CD4-positive, alpha-beta T cell treated with Interleukin-6 at 100 ng/mL for 8 hours (primary cell): ENCODE data around the gene LURAP1L.

Experiments
- DNase-seq: peaks from one replicate; pipeline ENCODE4 v3.0.0-alpha.2; 2020; ENCODE audit warnings: mixed read lengths, low spot score

LURAP1L gene

GRCh38 chr9:12813960-12814876 is 39.4 kb downstream of the LURAP1L start:
- no peak for DNase-seq

- DNase-seq: no peak
Measured at GRCh38 chr9:12814877-12815237, 40.0 kb downstream of the LURAP1L start.

- no peak for DNase-seq
Measured at GRCh38 chr9:12815888-12816287, 41.1 kb downstream of the LURAP1L start.

GRCh38 chr9:12816656-12817101 is 41.9 kb downstream of the LURAP1L start:
- DNase-seq: no peak

- DNase-seq: no peak
Measured at GRCh38 chr9:12817702-12818101, 42.9 kb downstream of the LURAP1L start.

GRCh38 chr9:12818431-12819000 is 43.7 kb downstream of the LURAP1L start:
- no peak for DNase-seq

GRCh38 chr9:12819436-12820185 is 44.8 kb downstream of the LURAP1L start:
- DNase-seq: no peak

- no peak for DNase-seq
Measured at GRCh38 chr9:12822111-12822510, 47.3 kb downstream of the LURAP1L start.

GRCh38 chr9:12826924-12827565 is 52.2 kb downstream of the LURAP1L start:
- DNase-seq: no peak

- no peak for DNase-seq
Measured at GRCh38 chr9:12833701-12834100, 58.9 kb downstream of the LURAP1L start.

- no peak for DNase-seq
Measured at GRCh38 chr9:12838546-12838945, 63.7 kb downstream of the LURAP1L start.

GRCh38 chr9:12843735-12844134 is 68.9 kb downstream of the LURAP1L start:
- no peak for DNase-seq

- DNase-seq: no peak
Measured at GRCh38 chr9:12846035-12846434, 71.2 kb downstream of the LURAP1L start.

GRCh38 chr9:12847561-12847960 is 72.7 kb downstream of the LURAP1L start:
- no peak for DNase-seq

GRCh38 chr9:12849486-12850003 is 74.7 kb downstream of the LURAP1L start:
- DNase-seq: no peak

GRCh38 chr9:12851341-12852090 is 76.7 kb downstream of the LURAP1L start:
- no peak for DNase-seq

GRCh38 chr9:12853051-12853450 is 78.2 kb downstream of the LURAP1L start:
- DNase-seq: no peak

- no peak for DNase-seq
Measured at GRCh38 chr9:12854221-12854620, 79.4 kb downstream of the LURAP1L start.

- no peak for DNase-seq
Measured at GRCh38 chr9:12855066-12855465, 80.2 kb downstream of the LURAP1L start.

- DNase-seq: no peak
Measured at GRCh38 chr9:12856603-12857002, 81.8 kb downstream of the LURAP1L start.

GRCh38 chr9:12859704-12860251 is 85.0 kb downstream of the LURAP1L start:
- no peak for DNase-seq
